Measurements from ENCODE around the gene PHLDA2. TPM values are rescaled to one million over a fixed set of nuclear protein-coding genes. Genes with fewer than 3 reads are reported as not detected.

Gene PHLDA2
- 72.3 TPM for polyA plus RNA-seq (2013, experiment 1 of 2; ENCODE audit: insufficient read length)
- 67.1 TPM for polyA plus RNA-seq (2013, experiment 2 of 2; ENCODE audit: insufficient read length)

GRCh38 chr11:2928605-2929530 lies at the start of gene PHLDA2:
PHLDA2 (minus strand) TSS chr11:2929420; CDS start chr11:2929364, 56 bp downstream.
- DNase-seq, result peak; percentile 68

GRCh38 chr11:2977113-2977512 lies 47.9 kb upstream of the PHLDA2 start:
- no peak for DNase-seq

GRCh38 chr11:2976294-2977063 lies 47.3 kb upstream of the PHLDA2 start:
- DNase-seq, result no peak

GRCh38 chr11:2975594-2975993 lies 46.4 kb upstream of the PHLDA2 start:
- DNase-seq, result peak; percentile 35

- DNase-seq, result no peak
These were observed 45.1 kb upstream of the PHLDA2 start for GRCh38 chr11:2974272-2974671.

GRCh38 chr11:2968341-2968900 lies 39.2 kb upstream of the PHLDA2 start:
- no peak for DNase-seq

- DNase-seq, result no peak
These were observed 35.6 kb upstream of the PHLDA2 start for GRCh38 chr11:2964782-2965181.

GRCh38 chr11:2963761-2964160 lies 34.5 kb upstream of the PHLDA2 start:
- DNase-seq, result no peak

GRCh38 chr11:2963112-2963754 lies 34.0 kb upstream of the PHLDA2 start:
- DNase-seq, result no peak

GRCh38 chr11:2961080-2961479 lies 31.9 kb upstream of the PHLDA2 start:
- DNase-seq, result no peak

GRCh38 chr11:2960139-2960538 lies 30.9 kb upstream of the PHLDA2 start:
- DNase-seq, result no peak

- DNase-seq, result no peak
These were observed 29.0 kb upstream of the PHLDA2 start for GRCh38 chr11:2958251-2958650.

GRCh38 chr11:2955906-2956476 lies 26.8 kb upstream of the PHLDA2 start:
- DNase-seq, result peak; percentile 13

- DNase-seq, result no peak
These were observed 25.0 kb upstream of the PHLDA2 start for GRCh38 chr11:2954263-2954662.

- DNase-seq, result no peak
These were observed 23.1 kb upstream of the PHLDA2 start for GRCh38 chr11:2952290-2952689.

GRCh38 chr11:2951231-2952110 lies 22.3 kb upstream of the PHLDA2 start:
- DNase-seq, result peak; percentile 68

- peak; percentile 31 for DNase-seq
These were observed 21.6 kb upstream of the PHLDA2 start for GRCh38 chr11:2950825-2951224.

- DNase-seq, result no peak
These were observed 20.7 kb upstream of the PHLDA2 start for GRCh38 chr11:2949920-2950319.

GRCh38 chr11:2947744-2948143 lies 18.5 kb upstream of the PHLDA2 start:
- DNase-seq, result no peak

- no peak for DNase-seq
These were observed 16.6 kb upstream of the PHLDA2 start for GRCh38 chr11:2945757-2946287.
